Liver (tissue), 3 donors: ENCODE results near the gene ARSJ.

Experiments used
- CTCF ChIP-seq: fragments of 150-350 bp; IDR thresholded peaks from 2 replicates; pipeline ENCODE4 v1.5.1; 2017; ENCODE audit warnings: improper control_type of control experiment, low read depth, low read length; ENCODE audit not compliant: missing input control
- GABPA ChIP-seq, 2 donors: IDR thresholded peaks in 1 of 2; conservative IDR thresholded peaks in 1 of 2; 2 replicates each; pipeline ENCODE4 v1.6.1; 2016; ENCODE audit warnings: antibody characterized with exemption in 2 of 2, mild to moderate bottlenecking in 1 of 2, moderate library complexity in 1 of 2
- HNF4G ChIP-seq: IDR thresholded peaks from 2 replicates; pipeline ENCODE4 v1.6.1; 2016; ENCODE audit warnings: antibody characterized with exemption
- NR2F2 ChIP-seq: IDR thresholded peaks from 2 replicates; pipeline ENCODE4 v1.6.1; 2016; ENCODE audit warnings: antibody characterized with exemption
- REST ChIP-seq: IDR thresholded peaks from 2 replicates; pipeline ENCODE4 v1.6.1; 2016; ENCODE audit warnings: antibody characterized with exemption, mild to moderate bottlenecking
- donor health status: healthy.
- donor health status: healthy.

DNA sequence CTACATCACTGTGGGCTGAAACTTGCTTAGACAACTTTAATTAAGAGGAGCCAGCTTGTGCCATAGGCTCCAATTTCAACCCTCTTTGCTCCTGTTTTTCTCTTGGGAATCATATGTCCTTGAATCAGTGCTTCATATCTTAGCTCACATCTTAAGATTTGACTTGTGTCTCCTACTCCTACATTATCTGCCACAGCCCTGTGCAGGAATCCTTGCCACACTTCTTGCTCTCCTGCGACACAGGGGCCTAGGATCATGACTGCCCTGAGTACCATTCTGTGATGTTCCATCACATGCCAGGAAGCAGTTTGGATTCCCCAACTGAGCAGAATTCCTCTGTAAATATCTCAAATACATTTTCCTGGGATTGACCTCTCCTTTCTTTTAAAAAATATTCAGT lies 36.4 kb downstream of the ARSJ start:
- no peak for TF ChIP-seq HNF4G
- TF ChIP-seq CTCF, result no peak
- TF ChIP-seq REST, result no peak
- TF ChIP-seq NR2F2, result no peak
- no peak for TF ChIP-seq GABPA (IDR thresholded peaks at IDR 0.05 in 1 of 2, conservative IDR thresholded peaks at IDR 0.05 in 1 of 2)
